ENCODE results near the gene EPAS1.
A peak's percentile ranks its signal among the peaks of the same experiment; 100 is the strongest.

Gene EPAS1

GRCh38 chr2:46342566-46343315 lies 45.5 kb downstream of the EPAS1 start:
- DNase-seq, result no peak

- DNase-seq, result no peak
Observed at GRCh38 chr2:46344706-46345105, 47.5 kb downstream of the EPAS1 start.

- DNase-seq, result no peak
Observed at GRCh38 chr2:46345775-46346174, 48.6 kb downstream of the EPAS1 start.

GRCh38 chr2:46346719-46347118 lies 49.5 kb downstream of the EPAS1 start:
- DNase-seq, result no peak

GRCh38 chr2:46347648-46348280 lies 50.6 kb downstream of the EPAS1 start:
- DNase-seq, result no peak

GRCh38 chr2:46349115-46349547 lies 51.9 kb downstream of the EPAS1 start:
- no peak for DNase-seq

GRCh38 chr2:46350029-46350689 lies 53.0 kb downstream of the EPAS1 start:
- no peak for DNase-seq

- DNase-seq, result no peak
Observed at GRCh38 chr2:46351098-46351749, 54.0 kb downstream of the EPAS1 start.

- DNase-seq, result no peak
Observed at GRCh38 chr2:46351750-46352138, 54.5 kb downstream of the EPAS1 start.

GRCh38 chr2:46352621-46353020 lies 55.4 kb downstream of the EPAS1 start:
- DNase-seq, result no peak

- no peak for DNase-seq
Observed at GRCh38 chr2:46353509-46353908, 56.3 kb downstream of the EPAS1 start.

GRCh38 chr2:46355756-46356155 lies 58.5 kb downstream of the EPAS1 start:
- DNase-seq, result no peak

GRCh38 chr2:46356991-46357390 lies 59.8 kb downstream of the EPAS1 start:
- no peak for DNase-seq

- DNase-seq, result no peak
Observed at GRCh38 chr2:46358713-46359112, 61.5 kb downstream of the EPAS1 start.

GRCh38 chr2:46360303-46360702 lies 63.1 kb downstream of the EPAS1 start:
- no peak for DNase-seq

- DNase-seq, result no peak
Observed at GRCh38 chr2:46361920-46362666, 64.9 kb downstream of the EPAS1 start.

GRCh38 chr2:46362667-46363012 lies 65.4 kb downstream of the EPAS1 start:
- no peak for DNase-seq

GRCh38 chr2:46363535-46364170 lies 66.4 kb downstream of the EPAS1 start:
- no peak for DNase-seq

- peak; percentile 28 for DNase-seq
Observed at GRCh38 chr2:46364797-46365457, 67.7 kb downstream of the EPAS1 start.

GRCh38 chr2:46365913-46366667 lies 68.9 kb downstream of the EPAS1 start:
- no peak for DNase-seq

- no peak for DNase-seq
Observed at GRCh38 chr2:46366668-46367052, 69.5 kb downstream of the EPAS1 start.

All from DMS79 treated with DMSO at 0.1 percent for 48 hours (cell line).